Subcutaneous abdominal adipose tissue (tissue), 5 donors: ENCODE data around the gene SMIM23.

Experiments used
- H3K27ac ChIP-seq: one replicate; pipeline ENCODE4 v1.7.0; 2013; ENCODE audit warnings: low read depth, mild to moderate bottlenecking, inconsistent platforms, low read length, moderate library complexity
- H3K27me3 ChIP-seq, 5 donors: one replicate each; pipeline ENCODE4 v1.7.0; 2013; ENCODE audit warnings: low read length in 5 of 5, inconsistent platforms in 1 of 5; ENCODE audit not compliant: control insufficient read depth in 5 of 5, insufficient read depth in 4 of 5
- H3K36me3 ChIP-seq, 5 donors: one replicate each; pipeline ENCODE4 v1.7.0; 2013; ENCODE audit warnings: low read length in 5 of 5; ENCODE audit not compliant: control insufficient read depth in 5 of 5, insufficient read depth in 5 of 5
- H3K4me1 ChIP-seq, 5 donors: one replicate each; pipeline ENCODE4 v1.7.0; 2013; ENCODE audit warnings: low read length in 5 of 5, mild to moderate bottlenecking in 3 of 5, moderate library complexity in 1 of 5; ENCODE audit not compliant: control insufficient read depth in 5 of 5, insufficient read depth in 5 of 5
- H3K4me3 ChIP-seq, 5 donors: one replicate each; pipeline ENCODE4 v1.7.0; 2013; ENCODE audit warnings: low read length in 5 of 5, low read depth in 1 of 5
- H3K9ac ChIP-seq, 5 donors: one replicate each; pipeline ENCODE4 v1.7.0; 2013; ENCODE audit warnings: low read length in 5 of 5, mild to moderate bottlenecking in 4 of 5, moderate library complexity in 3 of 5
- H3K9me3 ChIP-seq, 5 donors: one replicate each; pipeline ENCODE4 v1.7.0; 2013; ENCODE audit warnings: low read length in 5 of 5; ENCODE audit not compliant: control insufficient read depth in 5 of 5
- donor health status: healthy.
- donor health status: healthy.
- donor health status: healthy.
- donor health status: healthy.
- donor health status: healthy.

SMIM23 gene

GRCh38 chr5:171827162-171827561 is 41.5 kb downstream of the SMIM23 start:
- Histone ChIP-seq H3K9me3 (peaks cover 0 to 7% (median 0%) of the 10 kb centered on the region in 5 donors), H3K4me1 (no peaks in the 10 kb centered on the region), H3K9ac (no peak overlapping the region), H3K36me3 (no peaks in the 10 kb centered on the region), H3K27ac (no peak overlapping the region), H3K27me3 (no peaks in the 10 kb centered on the region), H3K4me3 (no peak overlapping the region)

DNA sequence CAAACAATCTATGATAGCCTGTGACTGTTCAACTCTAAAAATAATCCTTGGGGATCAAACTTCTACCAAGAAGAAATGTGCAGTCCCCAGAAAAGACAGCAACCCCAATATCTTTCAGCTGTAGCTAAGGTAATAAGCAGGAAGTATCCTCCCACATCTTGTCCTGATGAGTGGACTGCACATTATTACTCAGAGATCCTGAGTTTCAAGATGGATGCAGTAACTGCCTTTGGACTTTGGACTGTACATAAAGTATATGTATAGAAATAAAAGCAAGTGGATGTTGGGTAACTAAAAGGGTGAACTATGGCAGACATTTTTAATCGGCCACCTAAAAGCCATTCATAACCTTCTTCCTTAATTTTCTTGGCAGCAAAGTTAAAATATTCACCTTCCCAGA is 45.1 kb downstream of the SMIM23 start:
- peaks cover 0 to 17% (median 8%) of the 10 kb centered on the region in 5 donors for H3K9me3 ChIP-seq
- H3K27ac ChIP-seq: no peak overlapping the region
- no peaks in the 10 kb centered on the region for H3K27me3 ChIP-seq
- H3K36me3 ChIP-seq: no peaks in the 10 kb centered on the region
- H3K4me1 ChIP-seq: no peaks in the 10 kb centered on the region
- no peak overlapping the region for H3K9ac ChIP-seq
- H3K4me3 ChIP-seq: no peak overlapping the region

DNA sequence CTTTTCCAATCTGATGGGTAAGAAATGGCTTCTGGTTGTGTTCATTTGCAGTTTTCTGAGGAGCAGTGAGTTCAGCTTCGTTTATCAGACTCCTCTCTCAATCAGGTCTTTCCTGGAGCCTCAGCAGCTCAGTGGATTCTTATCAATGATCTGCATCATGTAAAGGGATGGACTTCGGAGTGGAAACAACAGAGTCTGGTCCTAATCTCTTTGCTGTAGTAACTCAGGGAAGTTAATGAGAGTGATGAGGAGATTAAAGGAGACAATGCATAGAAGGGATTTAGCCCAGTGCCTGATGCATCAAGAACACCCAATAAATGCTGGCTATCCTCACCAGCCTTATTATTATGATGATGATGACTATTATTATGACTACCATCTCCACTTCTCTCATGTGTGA is 47.2 kb downstream of the SMIM23 start:
- Histone ChIP-seq H3K4me1 (no peaks in the 10 kb centered on the region), H3K9ac (no peak overlapping the region), H3K27me3 (no peaks in the 10 kb centered on the region), H3K4me3 (no peak overlapping the region), H3K36me3 (no peaks in the 10 kb centered on the region), H3K9me3 (peaks cover 0 to 17% (median 8%) of the 10 kb centered on the region in 5 donors), H3K27ac (no peak overlapping the region)

- peaks cover 0 to 15% (median 8%) of the 10 kb centered on the region in 5 donors for H3K9me3 ChIP-seq
- no peak overlapping the region for H3K4me3 ChIP-seq
- H3K27me3 ChIP-seq: no peaks in the 10 kb centered on the region
- no peaks in the 10 kb centered on the region for H3K36me3 ChIP-seq
- H3K4me1 ChIP-seq: no peaks in the 10 kb centered on the region
- H3K9ac ChIP-seq: no peak overlapping the region
- H3K27ac ChIP-seq: no peak overlapping the region
These were observed 48.8 kb downstream of the SMIM23 start for GRCh38 chr5:171834461-171834860.

DNA sequence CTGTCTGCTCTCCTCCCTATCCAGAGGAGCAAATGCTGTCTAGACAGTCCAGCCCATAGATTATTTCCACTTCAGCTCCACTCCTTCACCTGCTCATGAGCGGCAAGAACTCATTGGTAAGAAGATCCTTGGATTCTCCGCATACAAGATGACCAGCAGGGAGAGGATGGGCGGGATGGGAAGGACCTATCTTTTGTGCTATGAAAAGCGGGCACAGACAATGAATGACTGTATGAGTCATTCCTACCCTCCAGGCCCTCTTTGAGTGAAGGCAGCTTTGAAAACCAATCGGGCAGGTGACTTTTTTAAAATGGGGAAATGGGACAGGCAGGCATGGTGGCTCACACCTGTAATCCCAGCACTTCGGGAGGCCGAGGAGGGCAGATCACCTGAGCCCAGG is 49.4 kb downstream of the SMIM23 start:
- Histone ChIP-seq H3K27ac (no peak overlapping the region), H3K36me3 (no peaks in the 10 kb centered on the region), H3K4me3 (no peak overlapping the region), H3K27me3 (no peaks in the 10 kb centered on the region), H3K4me1 (no peaks in the 10 kb centered on the region), H3K9ac (no peak overlapping the region), H3K9me3 (peaks cover 0 to 10% (median 7%) of the 10 kb centered on the region in 5 donors)

GRCh38 chr5:171837522-171837921 is 51.9 kb downstream of the SMIM23 start:
- peaks cover 0 to 10% (median 7%) of the 10 kb centered on the region in 5 donors for H3K9me3 ChIP-seq
- no peaks in the 10 kb centered on the region for H3K27me3 ChIP-seq
- H3K36me3 ChIP-seq: no peaks in the 10 kb centered on the region
- no peak overlapping the region for H3K27ac ChIP-seq
- peaks cover 0 to 9% (median 7%) of the 10 kb centered on the region in 5 donors for H3K4me1 ChIP-seq
- H3K4me3 ChIP-seq: no peak overlapping the region
- no peak overlapping the region for H3K9ac ChIP-seq

DNA sequence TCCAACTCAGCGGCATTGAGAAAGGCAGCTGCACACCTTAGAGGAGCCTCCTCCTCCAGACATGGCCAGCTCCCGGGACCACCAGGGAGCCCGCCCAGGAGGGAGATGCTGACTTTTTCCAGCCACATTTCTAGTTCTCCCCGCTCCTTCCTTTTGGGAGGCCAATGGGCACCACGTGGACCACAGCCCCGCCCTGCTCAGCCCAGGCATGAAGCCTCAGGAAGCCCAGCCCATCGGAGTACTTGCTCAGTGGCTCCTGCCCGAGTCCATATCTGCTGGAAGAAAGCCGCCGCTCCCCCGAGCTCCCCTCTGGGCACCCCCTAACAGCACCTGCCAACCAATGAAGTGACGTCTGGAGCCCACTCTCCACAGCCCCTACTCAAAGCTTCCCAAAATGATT is 52.4 kb downstream of the SMIM23 start:
- Histone ChIP-seq H3K9me3 (peaks cover 0 to 7% (median 6%) of the 10 kb centered on the region in 5 donors), H3K27me3 (no peaks in the 10 kb centered on the region), H3K9ac (no peak overlapping the region), H3K36me3 (no peaks in the 10 kb centered on the region), H3K27ac (no peak overlapping the region), H3K4me1 (peaks cover 0 to 15% (median 12%) of the 10 kb centered on the region in 5 donors), H3K4me3 (no peak overlapping the region)

GRCh38 chr5:171839112-171839511 is 53.5 kb downstream of the SMIM23 start:
- no peak overlapping the region for H3K27ac ChIP-seq
- H3K36me3 ChIP-seq: no peaks in the 10 kb centered on the region
- H3K4me1 ChIP-seq: peaks cover 0 to 17% (median 13%) of the 10 kb centered on the region in 5 donors
- no peaks in the 10 kb centered on the region for H3K9me3 ChIP-seq
- no peak overlapping the region for H3K9ac ChIP-seq
- H3K27me3 ChIP-seq: no peaks in the 10 kb centered on the region
- no peak overlapping the region for H3K4me3 ChIP-seq

DNA sequence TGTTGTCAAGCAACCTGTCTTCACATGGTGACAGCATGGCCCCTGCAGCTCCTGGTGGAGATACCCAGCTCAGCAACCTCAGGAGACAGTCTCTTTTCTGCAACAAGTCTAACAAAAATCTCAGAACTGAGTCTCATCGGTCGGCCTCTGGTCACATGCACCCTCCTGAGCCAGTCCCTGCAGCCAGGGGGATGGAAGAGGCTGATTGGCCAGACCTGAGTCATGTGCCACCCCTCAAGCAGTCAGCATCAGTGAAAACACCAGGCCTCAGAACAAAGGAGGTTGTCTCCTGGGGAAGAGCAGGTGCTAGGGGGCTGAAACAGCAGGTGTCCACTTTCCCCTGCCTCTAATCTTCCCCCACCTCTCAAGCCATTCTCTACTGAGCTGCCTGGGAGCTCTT is 54.4 kb downstream of the SMIM23 start:
- H3K36me3 ChIP-seq: no peaks in the 10 kb centered on the region
- H3K27me3 ChIP-seq: no peaks in the 10 kb centered on the region
- peaks cover 0 to 17% (median 13%) of the 10 kb centered on the region in 5 donors for H3K4me1 ChIP-seq
- no peak overlapping the region for H3K9ac ChIP-seq
- no peak overlapping the region for H3K4me3 ChIP-seq
- H3K27ac ChIP-seq: no peak overlapping the region
- no peaks in the 10 kb centered on the region for H3K9me3 ChIP-seq
